AG08395 (cell line): Measurements from ENCODE around the gene MAP4K4.

Experiments
- DNase-seq: peaks from one replicate; pipeline ENCODE4 v3.0.0; 2012; ENCODE audit warnings: mixed read lengths, low spot score

MAP4K4 gene

GRCh38 chr2:101817481-101817880 is 120.0 kb downstream of the MAP4K4 start:
- no peak for DNase-seq

GRCh38 chr2:101818531-101819451 is 121.3 kb downstream of the MAP4K4 start:
- no peak for DNase-seq

DNA sequence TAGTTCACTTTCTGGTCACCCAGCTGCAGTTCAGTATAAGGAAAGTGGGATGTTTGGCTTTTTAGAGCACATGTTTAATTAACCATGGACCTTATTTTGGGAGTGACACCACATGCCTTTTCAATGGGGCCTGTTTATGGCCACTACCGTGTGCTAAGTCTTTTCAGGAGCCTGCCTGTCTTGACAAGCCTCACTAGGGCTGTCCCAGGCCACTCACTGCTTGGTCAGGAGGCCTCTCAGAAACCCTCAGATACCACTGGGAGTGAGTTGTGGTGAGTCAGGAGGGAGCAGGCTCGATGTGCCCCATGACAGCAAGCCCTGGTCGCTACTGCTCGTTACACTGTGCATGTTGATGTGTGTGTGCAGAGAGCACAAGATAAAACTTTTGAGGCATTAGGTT is 123.0 kb downstream of the MAP4K4 start:
- DNase-seq, result peak; percentile 54

GRCh38 chr2:101821059-101821805 is 123.7 kb downstream of the MAP4K4 start:
- no peak for DNase-seq

DNA sequence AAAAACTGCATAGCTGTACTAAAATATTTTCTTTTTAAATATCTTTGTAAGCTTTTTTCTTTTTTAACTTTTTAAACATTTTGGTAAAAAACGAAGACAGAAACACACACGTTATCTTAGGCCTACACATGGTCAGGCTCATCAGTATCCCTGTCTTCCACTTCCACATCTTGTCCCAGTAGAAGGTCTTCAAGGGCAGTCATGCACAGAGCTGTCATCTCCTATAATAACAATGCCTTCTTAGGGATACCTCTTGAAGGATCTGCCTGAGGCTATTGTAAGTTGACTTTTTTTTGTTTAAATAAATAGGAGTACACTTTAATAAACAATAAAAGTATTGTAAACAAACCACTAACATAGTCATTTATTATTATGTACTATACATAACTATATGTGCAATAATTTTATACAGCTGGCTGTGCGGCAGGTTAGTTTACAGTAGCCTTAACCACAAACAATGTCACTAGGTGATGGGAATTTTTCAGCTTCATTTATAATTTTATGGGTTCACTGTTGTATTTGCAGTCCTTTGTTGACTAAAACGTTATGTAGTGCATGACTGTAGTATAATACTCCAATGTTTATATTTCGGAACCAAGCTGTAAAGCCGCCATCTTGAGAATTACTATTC is 124.4 kb downstream of the MAP4K4 start:
- DNase-seq, result no peak

GRCh38 chr2:101823347-101823791 is 125.9 kb downstream of the MAP4K4 start:
- peak; percentile 44 for DNase-seq

- DNase-seq, result no peak
These were observed 126.4 kb downstream of the MAP4K4 start for GRCh38 chr2:101823859-101824258.

DNA sequence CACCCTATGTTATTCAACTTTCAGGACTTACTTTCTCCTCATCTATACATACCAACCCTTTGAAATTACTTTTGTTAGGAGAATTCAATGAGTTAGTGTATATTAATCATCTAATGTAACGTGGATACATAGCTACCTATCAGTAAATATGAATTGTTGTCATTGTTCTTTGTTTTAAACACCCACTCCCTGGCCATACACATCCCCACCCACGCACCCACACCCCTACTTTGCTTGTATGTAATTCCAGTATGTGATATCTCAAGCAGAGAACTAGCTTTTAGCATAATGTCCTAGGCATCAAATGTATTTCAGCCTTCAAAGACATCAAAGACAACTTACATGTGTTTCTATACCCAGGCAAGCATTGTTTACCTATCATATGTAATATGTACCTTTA is 129.2 kb downstream of the MAP4K4 start:
- no peak for DNase-seq

GRCh38 chr2:101827246-101827645 is 129.7 kb downstream of the MAP4K4 start:
- DNase-seq, result peak; percentile 86

DNA sequence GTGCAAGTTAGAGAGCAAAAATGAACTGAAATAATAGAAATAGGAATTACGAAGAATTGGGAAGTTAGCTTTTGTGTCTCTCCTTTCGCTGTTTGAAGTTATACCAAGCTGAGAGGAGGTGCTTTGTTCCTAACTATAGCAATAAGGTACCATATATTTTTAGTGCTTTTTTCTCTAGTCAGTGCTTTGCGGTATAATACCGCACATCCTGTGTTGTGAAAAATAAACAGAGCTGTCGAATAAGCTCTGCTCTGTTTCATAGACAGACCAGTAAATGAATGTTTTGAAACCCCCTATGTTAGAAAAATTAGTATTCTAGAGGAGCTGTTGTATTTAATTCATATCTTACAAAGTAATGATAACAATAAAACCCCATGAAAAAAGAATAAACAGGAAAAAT is 130.8 kb downstream of the MAP4K4 start:
- DNase-seq, result no peak

DNA sequence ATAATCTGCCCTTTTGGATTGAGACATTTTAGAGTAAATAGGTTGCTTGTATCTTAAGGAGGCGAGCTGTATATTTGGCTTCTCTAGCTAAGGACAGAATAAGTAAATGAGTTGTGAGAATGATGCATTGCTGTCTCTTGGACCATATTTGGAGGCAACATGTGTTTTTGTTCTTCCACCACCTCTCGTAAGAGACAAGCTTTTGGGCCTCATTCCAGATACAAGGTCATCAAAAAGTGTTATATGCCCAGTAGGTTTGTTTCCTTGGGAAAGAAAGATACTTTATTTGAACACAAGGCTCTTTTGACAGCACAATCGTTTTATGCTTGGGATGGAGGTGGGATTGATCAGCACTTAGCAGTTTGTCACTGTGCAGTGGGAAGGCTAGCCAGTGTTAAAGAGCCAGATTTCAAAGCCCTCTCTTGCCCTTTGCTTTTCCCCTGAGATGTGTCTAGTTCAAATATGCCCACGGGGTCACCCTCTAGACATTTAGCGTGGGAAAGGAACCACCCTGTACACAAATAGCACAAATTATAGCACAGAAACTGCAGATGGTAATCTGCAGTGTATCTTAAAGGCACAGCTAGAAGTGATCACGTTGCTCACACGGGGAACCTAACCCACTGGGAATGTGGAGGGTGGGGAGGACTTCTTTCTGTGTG is 131.3 kb downstream of the MAP4K4 start:
- DNase-seq, result no peak

- DNase-seq, result no peak
These were observed 131.9 kb downstream of the MAP4K4 start for GRCh38 chr2:101829429-101829828.

- no peak for DNase-seq
These were observed 132.6 kb downstream of the MAP4K4 start for GRCh38 chr2:101830146-101830545.

GRCh38 chr2:101830555-101830954 is 133.0 kb downstream of the MAP4K4 start:
- peak; percentile 41 for DNase-seq

- peak; percentile 65 for DNase-seq
These were observed 133.9 kb downstream of the MAP4K4 start for GRCh38 chr2:101831351-101831865.

DNA sequence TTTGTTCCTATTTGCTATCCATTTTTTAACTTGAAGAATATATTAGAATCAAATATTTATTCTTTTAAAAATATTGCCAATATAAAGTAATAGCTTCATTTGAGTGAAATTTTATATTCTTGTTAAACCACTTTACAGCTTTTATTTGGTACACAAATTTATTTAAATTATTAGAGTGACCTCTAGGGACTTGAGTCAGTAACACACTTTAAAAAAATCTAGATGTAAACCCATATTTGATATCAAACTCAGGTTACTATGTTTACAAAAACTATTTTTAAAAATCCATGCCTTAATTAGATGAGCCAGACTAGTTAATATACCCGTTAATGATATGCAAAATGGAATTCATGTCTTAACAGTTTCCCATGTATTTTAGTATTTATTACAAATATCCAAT is 134.6 kb downstream of the MAP4K4 start:
- no peak for DNase-seq

DNA sequence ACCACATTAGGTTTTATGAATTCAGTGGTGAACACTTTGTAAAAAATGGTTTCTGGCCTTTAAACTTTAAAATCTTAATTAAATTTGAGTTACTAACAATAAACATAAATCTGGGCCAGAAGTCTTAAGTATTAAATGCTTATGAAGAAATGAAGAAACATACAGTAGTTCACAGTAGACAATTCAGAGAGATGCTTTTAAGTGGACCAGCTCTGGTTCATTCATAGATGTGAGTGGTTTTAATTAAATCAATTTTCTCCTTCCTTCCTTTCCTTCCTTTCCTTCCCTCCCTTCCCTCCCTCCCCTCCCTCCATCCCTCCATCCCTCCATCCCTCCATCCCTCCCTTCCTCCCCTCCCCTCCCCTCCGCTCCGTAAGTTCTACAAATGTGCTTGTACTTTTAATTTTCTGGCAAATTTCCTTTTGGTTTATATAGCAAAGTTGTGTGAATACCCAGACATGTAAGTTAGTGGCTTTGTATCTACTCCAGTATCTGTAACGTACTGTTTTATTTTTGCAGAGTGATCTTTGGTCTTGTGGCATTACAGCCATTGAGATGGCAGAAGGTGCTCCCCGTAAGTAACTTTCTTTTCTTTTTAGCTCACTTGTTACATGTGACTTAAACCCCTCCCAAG is 136.5 kb downstream of the MAP4K4 start:
- no peak for DNase-seq

DNA sequence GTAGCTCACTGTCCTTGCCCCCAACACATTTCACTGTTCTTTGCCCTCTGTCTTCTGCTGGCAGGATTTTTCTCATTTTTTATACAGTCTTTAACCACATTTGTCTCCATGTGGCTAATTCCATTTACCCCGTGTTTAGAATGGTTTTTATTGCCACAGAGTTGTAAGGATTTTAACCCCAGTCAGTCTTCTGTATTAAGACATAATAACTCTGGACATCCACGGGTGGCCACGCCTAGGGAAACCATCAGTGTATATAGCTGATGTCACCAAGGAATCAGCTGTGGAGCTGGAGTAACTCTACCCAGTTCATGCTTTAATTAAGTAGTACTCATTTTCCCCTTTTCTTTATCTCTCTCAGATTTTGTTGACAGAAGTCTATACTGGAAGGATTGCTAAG is 139.8 kb downstream of the MAP4K4 start:
- DNase-seq, result no peak

DNA sequence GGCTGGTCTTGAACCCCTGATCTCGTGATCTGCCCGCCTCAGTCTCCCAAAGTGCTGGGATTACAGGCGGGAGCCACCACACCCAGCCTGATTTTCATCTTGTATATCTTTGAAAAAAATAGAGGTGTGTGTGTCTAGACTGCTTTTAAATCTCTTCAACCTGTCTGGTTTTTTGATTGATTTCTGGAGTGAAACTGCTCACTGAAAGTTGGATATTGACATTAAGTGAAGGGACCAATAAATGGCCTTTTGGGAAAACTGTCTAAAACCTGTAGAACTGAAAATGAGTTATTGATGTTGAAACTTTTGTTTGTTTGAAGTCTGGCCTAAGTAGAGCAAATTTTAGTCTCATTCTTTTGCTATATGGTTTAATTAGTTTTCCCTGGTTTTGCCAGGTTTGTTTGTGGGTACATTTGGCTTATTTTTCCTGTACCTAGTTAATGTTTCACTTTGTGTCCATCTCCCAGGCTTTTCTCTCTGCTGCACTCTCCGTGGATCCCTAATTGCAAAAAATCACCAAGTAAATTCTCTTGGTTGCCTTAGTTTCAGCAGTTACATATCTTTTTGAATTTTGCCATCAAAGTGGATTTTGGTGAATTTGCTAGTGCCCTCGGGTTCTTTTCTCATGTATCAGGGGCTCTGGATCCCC is 144.3 kb downstream of the MAP4K4 start:
- no peak for DNase-seq

DNA sequence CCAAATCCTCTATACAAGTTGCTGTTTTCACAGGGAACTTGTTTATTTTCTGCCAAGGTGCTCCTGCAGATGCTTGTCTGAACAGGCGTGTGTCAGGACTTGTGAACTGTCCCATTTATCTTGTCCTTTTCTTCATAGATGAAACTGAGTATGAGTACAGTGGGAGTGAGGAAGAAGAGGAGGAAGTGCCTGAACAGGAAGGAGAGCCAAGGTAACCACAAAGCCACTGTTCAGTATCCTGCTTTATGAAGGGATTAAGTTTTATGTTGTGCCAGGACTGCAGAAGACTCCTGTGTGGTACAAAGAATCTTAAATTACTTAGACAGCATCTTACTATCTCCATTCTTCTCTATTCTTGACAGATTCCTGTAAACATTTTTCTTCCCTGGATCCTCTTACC is 145.0 kb downstream of the MAP4K4 start:
- no peak for DNase-seq

DNA sequence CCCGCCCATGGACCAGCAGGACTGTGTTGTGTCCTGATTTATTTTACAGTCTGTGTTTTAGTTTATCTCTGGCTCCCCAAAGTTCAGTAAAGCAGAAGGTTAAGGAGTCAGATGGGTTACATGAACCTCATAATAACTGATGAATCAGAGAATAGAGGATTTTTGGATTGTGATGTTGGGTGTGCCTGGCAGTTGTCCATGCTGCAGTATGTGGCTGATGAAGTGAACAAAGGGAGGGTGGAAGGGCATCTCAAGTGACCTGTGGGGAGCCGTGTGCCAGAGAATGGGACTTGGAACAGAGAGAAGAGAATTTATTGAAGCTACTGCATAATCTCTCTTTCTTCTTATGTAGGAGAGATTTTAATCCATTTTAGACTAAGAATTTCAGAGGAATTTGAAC is 145.5 kb downstream of the MAP4K4 start:
- DNase-seq, result peak; percentile 72
